HL-60 (cell line): ENCODE results near the gene SRBD1.

Source experiments
- GABPA ChIP-seq: IDR thresholded peaks from 2 replicates; pipeline ENCODE4 v1.6.1; 2012; ENCODE audit warnings: low read depth
- POLR2AphosphoS5 ChIP-seq: IDR thresholded peaks from 2 replicates; pipeline ENCODE4 v1.6.1; 2012; ENCODE audit warnings: low read depth
- REST ChIP-seq: IDR thresholded peaks from 2 replicates; pipeline ENCODE4 v1.6.1; 2012; ENCODE audit warnings: low read depth; ENCODE audit not compliant: insufficient replicate concordance
- TF ChIP-seq, protein P1 (sequence below): IDR thresholded peaks from one replicate; pipeline ENCODE4 v1.5.1; 2011; ENCODE audit warnings: low read length, control low read depth, inconsistent platforms; ENCODE audit not compliant: insufficient read depth

DNA sequence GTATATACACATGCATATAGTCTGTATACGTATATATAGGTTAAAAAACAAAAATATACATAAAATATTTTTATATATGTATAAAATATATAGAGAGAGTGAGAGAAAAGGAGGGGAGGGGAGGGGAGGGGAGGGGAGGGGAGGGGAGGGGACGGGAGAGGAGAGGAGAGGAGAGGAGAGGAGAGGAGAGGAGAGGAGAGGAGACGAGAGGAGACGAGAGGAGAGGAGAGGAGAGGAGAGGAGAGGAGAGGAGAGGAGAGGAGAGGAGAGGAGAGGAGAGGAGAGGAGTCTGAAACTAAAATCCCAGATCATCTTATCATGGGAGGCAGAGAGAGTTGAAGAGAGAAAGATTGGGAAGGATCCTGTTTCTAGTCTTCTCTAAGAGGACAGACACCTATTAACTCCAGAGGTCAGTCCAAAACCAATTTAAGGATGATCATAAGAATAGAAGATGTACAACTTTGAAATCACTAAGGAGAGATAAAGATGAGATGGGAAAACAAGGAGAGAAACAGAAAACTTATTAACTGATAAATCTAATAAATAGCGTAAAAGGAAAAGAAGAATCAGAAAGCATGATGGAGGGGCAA, 195.4 kb downstream of the SRBD1 start:
- TF ChIP-seq, protein P1, sequence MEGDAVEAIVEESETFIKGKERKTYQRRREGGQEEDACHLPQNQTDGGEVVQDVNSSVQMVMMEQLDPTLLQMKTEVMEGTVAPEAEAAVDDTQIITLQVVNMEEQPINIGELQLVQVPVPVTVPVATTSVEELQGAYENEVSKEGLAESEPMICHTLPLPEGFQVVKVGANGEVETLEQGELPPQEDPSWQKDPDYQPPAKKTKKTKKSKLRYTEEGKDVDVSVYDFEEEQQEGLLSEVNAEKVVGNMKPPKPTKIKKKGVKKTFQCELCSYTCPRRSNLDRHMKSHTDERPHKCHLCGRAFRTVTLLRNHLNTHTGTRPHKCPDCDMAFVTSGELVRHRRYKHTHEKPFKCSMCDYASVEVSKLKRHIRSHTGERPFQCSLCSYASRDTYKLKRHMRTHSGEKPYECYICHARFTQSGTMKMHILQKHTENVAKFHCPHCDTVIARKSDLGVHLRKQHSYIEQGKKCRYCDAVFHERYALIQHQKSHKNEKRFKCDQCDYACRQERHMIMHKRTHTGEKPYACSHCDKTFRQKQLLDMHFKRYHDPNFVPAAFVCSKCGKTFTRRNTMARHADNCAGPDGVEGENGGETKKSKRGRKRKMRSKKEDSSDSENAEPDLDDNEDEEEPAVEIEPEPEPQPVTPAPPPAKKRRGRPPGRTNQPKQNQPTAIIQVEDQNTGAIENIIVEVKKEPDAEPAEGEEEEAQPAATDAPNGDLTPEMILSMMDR: no peak
- no peak for TF ChIP-seq REST
- TF ChIP-seq POLR2AphosphoS5: no peak
- TF ChIP-seq GABPA: no peak
